HG03378 (cell line): ENCODE data around the gene CKAP2L.
A peak's percentile ranks its signal among the peaks of the same experiment; 100 is the strongest.
"Not testable (repeated sequence)": the region's sequence is repeated elsewhere in the genome, so short reads cannot be mapped to it uniquely, and the experiment has no call there.

Source experiments
- ATAC-seq: cut with Tn5 transposase; IDR thresholded peaks from one replicate; pipeline ENCODE4 v1.9.1; 2021; ENCODE audit warnings: mild to moderate bottlenecking, moderate library complexity; ENCODE audit not compliant: unreplicated experiment

CKAP2L gene

GRCh38 chr2:112712465-112712864 is 51.9 kb downstream of the CKAP2L start:
- ATAC-seq, result no peak

DNA sequence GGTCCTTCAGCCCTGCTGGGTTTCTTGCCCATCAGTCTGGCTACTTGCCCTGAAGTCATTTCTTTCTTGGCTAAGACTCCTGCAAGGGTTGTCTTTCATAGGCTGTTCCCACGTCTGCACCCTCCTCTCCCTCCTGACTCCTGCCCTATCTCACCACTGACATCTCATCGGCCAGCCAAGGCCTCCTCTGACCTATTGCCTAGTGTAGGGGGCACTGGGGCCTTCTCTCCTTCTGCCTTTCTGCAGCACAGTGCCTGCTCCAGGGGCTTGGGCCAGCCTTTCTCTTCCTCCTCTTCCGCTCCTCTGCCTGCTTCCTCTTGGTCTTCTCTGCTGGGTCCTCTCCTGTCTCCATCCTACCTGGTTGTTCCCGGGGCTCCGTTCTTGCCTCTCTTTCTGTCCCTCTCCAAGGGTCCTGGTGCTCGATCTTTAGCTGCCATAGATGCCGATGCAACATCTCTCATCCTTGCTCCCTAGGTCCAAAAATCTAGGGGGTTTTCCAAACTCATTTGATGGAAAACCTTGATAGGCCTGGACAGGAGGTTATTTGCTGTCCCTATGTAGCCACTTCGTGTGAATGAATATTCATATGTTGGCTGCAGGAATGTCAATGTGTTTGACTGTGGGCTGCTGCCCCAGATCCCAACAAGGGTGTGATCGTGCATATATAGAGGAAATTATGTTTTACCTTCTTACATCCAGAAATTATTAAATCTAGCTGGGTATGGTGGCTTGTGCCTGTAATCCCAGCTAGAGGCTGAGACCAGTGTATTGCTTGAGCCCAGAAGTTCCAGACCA is 53.3 kb downstream of the CKAP2L start:
- no peak for ATAC-seq

- ATAC-seq, result no peak
Measured at GRCh38 chr2:112709703-112710102, 54.7 kb downstream of the CKAP2L start.

GRCh38 chr2:112708968-112709367 is 55.4 kb downstream of the CKAP2L start:
- no peak for ATAC-seq

DNA sequence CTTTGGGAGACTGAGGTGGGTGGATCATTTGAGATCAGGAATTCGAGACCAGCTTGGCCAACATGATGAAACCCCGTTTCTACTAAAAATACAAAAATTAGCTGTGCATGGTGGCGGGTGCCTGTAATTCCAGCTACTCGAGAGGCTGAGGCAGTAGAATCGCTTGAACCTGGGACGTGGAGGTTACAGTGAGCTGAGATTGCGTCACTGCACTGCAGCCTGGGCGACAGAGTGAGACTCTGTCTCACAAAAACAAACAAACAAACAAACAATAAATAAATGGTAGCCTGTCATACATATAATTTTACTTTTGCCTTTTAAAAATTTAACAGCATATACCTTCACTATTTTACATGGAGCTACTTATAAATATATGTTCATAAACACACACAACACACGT is 57.5 kb downstream of the CKAP2L start:
- ATAC-seq, result not testable (repeated sequence)

DNA sequence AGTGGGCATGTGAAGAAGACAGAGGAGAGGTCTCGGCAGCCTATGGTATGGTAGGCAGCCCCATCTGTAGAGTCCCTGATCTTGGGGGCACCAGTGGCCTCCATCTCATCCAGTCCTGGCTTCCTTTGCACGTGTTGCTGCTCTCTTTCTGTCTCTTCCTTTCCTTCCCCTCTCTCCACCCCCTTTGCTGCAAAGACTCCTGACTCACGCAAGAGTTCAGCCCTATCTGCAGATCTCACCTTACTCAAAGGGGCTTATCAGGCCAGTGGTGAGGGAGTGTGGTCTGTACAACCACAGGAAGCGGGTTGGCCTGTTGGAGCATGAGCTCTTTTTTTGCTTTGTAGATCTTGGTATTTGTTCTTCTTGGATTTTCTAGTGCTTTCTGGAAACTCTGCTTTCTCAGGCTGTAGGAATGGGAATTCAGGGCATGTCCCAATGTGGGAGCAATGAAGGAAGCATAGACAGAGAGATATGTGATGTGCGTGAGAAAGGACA is 58.2 kb downstream of the CKAP2L start:
- peak; percentile 41 for ATAC-seq

DNA sequence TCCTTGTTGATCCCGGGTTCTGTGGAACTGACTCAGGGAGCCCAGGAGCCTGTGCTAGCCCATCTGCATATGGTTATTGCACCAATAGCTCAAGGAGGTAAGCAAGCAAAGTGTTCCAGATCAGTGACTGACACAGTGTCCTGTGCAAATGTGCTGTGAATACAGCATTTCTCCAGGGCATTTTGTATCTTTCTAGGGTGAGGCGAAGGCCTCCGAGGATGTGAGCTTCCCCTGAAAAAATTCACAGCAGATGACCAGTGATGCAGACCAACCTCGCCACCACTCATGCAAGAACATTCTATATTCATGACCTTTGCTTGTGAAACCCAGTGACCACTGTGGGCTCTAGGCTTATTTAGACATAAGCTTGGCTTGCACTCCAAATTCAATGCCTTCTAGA is 58.8 kb downstream of the CKAP2L start:
- ATAC-seq, result no peak

GRCh38 chr2:112703684-112704083 is 60.7 kb downstream of the CKAP2L start:
- ATAC-seq, result no peak

DNA sequence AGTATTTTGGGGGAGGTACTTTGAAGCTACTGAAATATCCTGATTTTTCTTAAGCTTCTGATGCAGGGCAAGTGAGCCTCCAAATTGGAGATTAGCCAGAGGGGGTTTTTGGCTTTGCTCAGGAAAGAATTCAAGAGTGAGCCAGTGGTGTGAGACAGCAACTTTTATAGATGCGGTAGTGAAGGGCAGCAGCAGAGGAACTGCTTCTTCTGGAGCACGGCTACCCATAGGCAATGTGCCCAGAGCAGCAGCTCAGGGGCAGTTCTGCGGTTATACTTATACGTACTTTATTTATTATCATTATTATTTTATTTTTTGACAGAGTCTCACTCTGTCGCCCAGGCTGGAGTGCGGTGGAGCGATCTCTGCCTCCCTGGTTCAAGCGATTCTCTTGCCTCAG is 63.4 kb downstream of the CKAP2L start:
- no peak for ATAC-seq

DNA sequence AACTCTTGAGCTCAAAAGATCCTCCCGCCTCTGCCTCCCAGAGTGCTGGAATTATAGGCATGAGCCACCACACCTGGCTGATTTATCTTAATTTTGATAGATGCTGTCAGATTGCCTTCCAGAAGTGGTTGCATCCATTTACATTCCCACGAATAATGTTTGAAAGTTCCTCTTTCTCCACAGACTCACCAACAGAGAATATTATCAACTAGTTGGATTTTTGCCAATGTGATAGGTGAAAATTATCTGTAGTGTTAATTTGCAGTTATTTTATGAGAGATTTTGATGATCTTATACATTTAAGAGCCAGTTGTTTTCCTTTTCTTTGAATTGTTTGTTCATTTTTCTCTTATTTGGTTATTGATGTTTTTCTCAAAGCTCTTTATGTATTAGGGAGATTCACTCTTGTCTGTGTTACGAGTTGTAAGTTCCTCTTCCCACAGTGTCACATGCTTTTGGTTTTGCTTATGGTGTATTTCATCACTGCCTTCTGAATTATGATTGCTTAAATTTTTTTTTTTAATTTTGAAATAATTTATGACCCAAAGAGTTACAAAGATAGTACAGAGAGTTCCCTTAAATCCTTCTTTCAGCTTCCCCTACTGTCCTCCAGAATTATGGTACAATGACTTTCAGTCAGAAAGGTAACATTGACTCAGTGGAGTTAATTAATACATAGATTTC is 64.3 kb downstream of the CKAP2L start:
- ATAC-seq, result no peak

DNA sequence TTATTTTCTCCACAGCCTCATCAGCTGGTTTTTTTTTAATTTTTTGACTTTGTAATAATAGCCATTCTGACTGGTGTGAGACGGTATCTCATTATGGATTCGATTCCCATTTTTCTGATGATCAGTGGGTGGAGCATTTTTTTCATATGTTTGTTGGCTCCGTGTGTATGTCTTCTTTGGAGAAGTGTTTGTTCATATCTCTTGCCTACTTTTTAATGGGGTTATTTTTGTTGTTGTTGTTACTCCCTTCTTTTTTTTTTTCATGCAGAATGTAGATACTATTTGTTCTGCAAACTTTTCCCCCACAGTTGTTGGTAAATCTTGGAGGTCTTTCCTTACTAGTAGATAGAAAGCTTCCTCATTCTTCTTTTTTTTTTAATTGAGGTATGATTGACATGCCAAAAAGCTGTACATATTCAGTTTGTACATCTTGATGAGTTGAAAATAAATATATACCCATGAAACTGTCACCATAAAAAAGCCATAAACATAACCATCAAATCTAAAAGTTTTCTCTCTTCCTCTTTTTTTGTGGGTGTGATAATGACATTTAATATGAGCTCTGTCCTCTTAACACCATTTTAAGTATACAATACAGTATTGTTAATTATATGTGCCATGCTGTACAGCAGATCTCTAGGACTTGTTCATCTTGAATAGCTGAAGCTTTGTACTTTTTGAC is 65.4 kb downstream of the CKAP2L start:
- no peak for ATAC-seq

- ATAC-seq, result no peak
Measured at GRCh38 chr2:112694182-112694581, 70.2 kb downstream of the CKAP2L start.

DNA sequence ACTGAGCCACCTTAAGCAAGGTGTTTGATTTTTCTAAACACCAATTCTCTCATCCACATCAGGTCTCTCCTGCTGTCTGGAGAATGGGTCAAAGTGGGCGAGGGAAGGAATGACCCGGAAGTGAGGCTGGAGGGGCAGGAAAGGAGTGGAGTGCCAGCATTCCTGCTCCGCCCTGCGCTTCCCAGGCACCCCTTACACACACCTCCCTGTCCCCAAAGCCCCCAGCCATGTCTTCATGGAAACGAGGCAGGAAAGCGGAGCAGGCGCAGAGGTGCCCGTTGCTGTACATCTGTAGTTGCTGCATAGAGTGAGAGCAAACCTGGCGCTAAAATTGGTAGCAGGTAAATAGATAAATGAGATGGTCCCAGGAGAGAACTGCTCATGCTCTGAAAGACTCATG is 70.8 kb downstream of the CKAP2L start:
- ATAC-seq, result no peak

- no peak for ATAC-seq
Measured at GRCh38 chr2:112692918-112693317, 71.5 kb downstream of the CKAP2L start.

DNA sequence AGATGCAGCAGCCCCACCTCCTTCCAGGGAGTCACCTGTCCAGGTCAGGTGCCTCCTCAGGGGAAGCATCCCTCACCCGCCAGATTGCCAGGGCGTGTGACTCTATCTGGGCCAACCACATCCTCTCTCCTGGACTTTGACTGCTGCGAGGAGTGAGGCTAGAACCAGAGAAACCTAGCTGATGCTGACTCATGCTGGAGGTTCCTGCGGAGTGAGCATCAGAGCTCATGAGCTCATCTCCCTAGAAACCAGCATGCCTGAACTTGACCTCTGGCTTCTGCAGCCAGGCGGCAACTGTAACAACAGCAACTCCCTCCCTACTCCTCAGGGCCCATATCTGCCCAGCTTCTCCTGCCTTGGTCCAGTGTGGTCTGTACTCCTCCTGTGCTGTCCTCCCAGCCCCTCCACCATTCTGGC is 71.9 kb downstream of the CKAP2L start:
- peak; percentile 93 for ATAC-seq

DNA sequence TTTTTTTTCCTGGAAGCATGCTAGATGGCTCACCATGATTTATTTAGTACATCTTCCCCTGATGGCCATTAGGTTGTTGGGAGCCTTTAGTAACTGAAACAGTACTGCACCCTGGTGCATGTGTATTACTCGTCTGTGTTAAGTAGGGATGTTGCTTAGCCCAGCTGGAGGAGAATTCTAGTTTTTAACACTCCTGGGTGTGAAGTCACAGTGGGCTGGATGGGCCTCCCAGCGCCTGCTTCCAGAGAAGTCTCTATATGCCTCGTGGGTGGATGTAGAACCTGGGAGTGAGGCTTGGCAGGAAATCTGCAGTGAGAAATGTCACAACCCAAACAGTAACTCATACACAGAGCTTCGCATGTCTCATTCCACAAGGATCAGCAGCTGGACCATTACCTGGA is 72.5 kb downstream of the CKAP2L start:
- ATAC-seq, result peak; percentile 1

DNA sequence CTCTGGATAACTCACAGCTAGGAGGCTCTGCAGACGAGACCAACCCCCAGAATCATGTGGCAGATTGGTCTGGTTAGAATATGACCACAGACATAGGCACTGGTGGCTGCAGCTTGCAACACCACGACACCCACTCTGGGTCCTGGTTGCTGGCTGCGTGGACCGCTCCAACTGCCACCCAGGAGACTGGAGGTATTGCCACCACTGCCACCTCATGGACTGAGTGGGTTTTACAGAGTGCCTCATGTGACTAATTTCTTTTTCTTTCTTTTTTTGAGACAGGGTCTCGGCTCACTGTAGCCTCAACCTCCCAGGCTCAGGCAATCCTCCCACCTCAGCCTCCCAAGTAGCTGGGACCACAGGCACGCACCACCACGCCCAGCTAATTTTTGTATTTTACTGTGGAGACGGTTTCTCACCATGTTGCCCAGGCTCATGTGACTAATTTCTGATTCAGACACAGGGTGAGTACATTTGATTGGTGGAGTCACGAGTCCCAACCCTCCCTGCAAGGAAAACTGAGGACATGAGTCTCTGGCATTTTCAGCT is 73.5 kb downstream of the CKAP2L start:
- ATAC-seq, result peak; percentile 40

DNA sequence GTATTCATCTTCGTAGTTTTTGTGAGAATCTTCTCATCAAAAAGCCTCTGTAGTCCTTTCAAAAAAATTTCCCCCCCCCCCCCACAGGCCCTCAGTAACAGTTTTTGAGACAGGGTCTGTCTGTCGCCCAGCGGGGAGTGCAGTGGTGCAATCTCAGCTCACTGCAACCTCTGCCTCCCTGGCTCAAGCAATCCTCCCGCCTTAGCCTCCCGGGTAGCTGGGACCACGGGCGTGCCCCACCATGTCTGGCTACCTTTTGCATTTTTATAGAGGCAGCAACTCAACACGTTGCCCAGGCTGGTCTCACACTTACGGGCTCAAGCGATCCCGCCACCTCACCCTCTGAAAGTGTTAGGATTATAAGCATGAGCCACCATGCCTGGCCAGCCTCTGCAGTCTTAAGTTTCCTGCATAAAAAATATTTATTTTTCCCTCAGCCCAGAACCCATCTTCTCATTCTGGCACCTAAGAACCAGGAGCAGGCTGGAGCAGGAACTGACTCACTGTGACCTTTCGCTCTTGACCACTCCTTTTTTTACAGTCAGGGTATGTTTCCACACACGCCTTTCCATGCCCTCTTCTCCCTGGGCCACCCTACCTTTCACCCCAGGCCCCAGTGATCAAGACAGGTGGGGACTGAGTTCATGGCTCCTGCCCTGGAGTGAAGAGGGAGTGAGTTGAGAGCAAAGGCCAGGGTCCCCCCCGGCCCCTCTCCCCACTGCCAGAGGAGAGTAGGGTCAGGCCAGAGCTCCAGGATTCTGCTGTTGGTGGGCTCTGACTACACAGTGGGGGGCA is 76.1 kb downstream of the CKAP2L start:
- ATAC-seq, result no peak

DNA sequence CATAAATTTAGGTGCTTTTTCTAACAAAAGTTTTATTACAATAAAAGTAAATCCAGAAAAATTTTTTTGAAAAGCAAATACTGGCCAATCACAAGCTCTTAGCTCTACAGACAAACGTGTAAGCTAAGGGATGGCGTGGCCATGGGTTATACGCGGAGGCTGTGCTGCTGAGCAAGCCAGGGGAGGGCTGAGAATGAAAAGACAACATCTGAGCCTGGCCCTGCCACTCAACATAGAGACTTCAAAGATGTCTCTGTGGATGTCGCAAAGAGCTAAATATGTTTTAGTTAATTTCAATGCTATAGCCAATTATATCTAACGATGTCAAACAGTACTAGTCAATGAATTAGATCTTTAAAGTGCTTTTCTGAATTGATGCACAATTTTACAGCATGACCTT is 76.9 kb downstream of the CKAP2L start:
- ATAC-seq, result no peak
